HEK293 (cell line): ENCODE data around the gene MEX3A.

Experiments
- MZF1 ChIP-seq: fragments of 450-650 bp; formaldehyde crosslinking; IDR thresholded peaks from 2 replicates; pipeline ENCODE4 v1.5.1; 2017; ENCODE audit warnings: missing biosample characterization, missing genetic modification characterization, borderline replicate concordance
- ZBTB1 ChIP-seq: fragments of 450-650 bp; formaldehyde crosslinking; IDR thresholded peaks from 2 replicates; pipeline ENCODE4 v1.5.1; 2016; ENCODE audit warnings: missing biosample characterization, missing genetic modification characterization
- ZNF114 ChIP-seq: fragments of 450-650 bp; formaldehyde crosslinking; IDR thresholded peaks from 2 replicates; pipeline ENCODE4 v1.5.0; 2017; ENCODE audit warnings: missing biosample characterization, missing genetic modification characterization
- ZNF266 ChIP-seq: fragments of 450-650 bp; formaldehyde crosslinking; IDR thresholded peaks from 2 replicates; pipeline ENCODE4 v1.5.1; 2016; ENCODE audit warnings: missing biosample characterization, missing genetic modification characterization, low read depth
- ZNF571 ChIP-seq: fragments of 450-650 bp; formaldehyde crosslinking; IDR thresholded peaks from 2 replicates; pipeline ENCODE4 v1.5.0; 2017; ENCODE audit warnings: missing biosample characterization, missing genetic modification characterization
- ZNF785 ChIP-seq: fragments of 450-650 bp; formaldehyde crosslinking; IDR thresholded peaks from 2 replicates; pipeline ENCODE4 v1.5.1; 2016; ENCODE audit warnings: missing biosample characterization, missing genetic modification characterization
- TF ChIP-seq, protein P1 (sequence below): fragments of 450-650 bp; formaldehyde crosslinking; IDR thresholded peaks from 2 replicates; pipeline ENCODE4 v1.5.1; 2016; ENCODE audit warnings: missing biosample characterization, missing genetic modification characterization

DNA sequence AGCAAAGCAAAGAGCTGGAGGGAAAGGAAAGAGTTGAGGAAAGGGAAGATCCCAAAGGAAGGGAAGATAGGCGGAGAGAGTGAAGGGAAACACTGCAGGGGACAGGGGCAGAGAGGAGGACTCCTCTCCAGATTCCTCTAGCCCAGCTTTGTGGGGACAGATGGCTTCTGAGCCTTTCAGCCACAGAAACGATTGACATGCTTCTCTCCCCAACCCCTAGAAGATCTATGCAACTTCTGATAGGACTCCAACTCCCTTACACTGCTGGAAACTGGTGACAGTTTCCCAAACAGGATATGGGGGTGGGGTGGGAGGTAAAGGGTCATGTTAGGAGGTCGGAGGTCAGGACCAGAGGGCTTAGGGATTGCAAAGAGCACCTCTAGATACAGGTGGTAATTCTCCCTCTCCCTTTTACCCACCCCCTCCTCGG, 6.5 kb downstream of the MEX3A start:
- TF ChIP-seq ZNF266 (tag by site-specific recombination), result no peak
- TF ChIP-seq ZBTB1 (tag by site-specific recombination), result no peak
- TF ChIP-seq, protein P1, sequence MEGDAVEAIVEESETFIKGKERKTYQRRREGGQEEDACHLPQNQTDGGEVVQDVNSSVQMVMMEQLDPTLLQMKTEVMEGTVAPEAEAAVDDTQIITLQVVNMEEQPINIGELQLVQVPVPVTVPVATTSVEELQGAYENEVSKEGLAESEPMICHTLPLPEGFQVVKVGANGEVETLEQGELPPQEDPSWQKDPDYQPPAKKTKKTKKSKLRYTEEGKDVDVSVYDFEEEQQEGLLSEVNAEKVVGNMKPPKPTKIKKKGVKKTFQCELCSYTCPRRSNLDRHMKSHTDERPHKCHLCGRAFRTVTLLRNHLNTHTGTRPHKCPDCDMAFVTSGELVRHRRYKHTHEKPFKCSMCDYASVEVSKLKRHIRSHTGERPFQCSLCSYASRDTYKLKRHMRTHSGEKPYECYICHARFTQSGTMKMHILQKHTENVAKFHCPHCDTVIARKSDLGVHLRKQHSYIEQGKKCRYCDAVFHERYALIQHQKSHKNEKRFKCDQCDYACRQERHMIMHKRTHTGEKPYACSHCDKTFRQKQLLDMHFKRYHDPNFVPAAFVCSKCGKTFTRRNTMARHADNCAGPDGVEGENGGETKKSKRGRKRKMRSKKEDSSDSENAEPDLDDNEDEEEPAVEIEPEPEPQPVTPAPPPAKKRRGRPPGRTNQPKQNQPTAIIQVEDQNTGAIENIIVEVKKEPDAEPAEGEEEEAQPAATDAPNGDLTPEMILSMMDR (tag by site-specific recombination), result no peak
- TF ChIP-seq ZNF571 (tag by site-specific recombination), result no peak
- no peak for TF ChIP-seq MZF1 (tag by site-specific recombination)
- no peak for TF ChIP-seq ZNF785 (tag by site-specific recombination)
- TF ChIP-seq ZNF114 (tag by site-specific recombination), result no peak
